Upper lobe of left lung (tissue), 6 donors: ENCODE data around the gene ARRB1. TPM values are rescaled to one million over a fixed set of nuclear protein-coding genes. Genes with fewer than 3 reads are reported as not detected.

Experiments
- ATAC-seq, 2 donors: fragments of 200-7000 bp; cut with Tn5 transposase; one replicate each; pipeline ENCODE4 v1.9.1; 2022; ENCODE audit warnings: mild to moderate bottlenecking in 2 of 2, moderate library complexity in 2 of 2; ENCODE audit not compliant: low FRiP score in 2 of 2
- DNase-seq, 2 donors: peaks; one replicate each; pipeline ENCODE4 v3.0.0-alpha.2; 2019 to 2020
- H3K27ac ChIP-seq, 4 donors: fragments of 200-600 bp; sonication (generic); one replicate each; pipeline ENCODE4 v1.5.1; 2016 to 2019
- H3K27me3 ChIP-seq, 4 donors: fragments of 200-600 bp; sonication (generic); one replicate each; pipeline ENCODE4 v1.5.1; 2017 to 2019
- H3K36me3 ChIP-seq, 4 donors: fragments of 200-600 bp; sonication (generic); one replicate each; pipeline ENCODE4 v1.5.1; 2016 to 2019
- H3K4me1 ChIP-seq, 4 donors: fragments of 200-600 bp; sonication (generic); one replicate each; pipeline ENCODE4 v1.5.1; 2018 to 2019
- H3K4me3 ChIP-seq, 4 donors: fragments of 200-600 bp; sonication (generic); one replicate each; pipeline ENCODE4 v1.5.1; 2017 to 2019; ENCODE audit warnings: mild to moderate bottlenecking in 2 of 4, moderate library complexity in 1 of 4
- H3K9me3 ChIP-seq, 4 donors: fragments of 200-600 bp; sonication (generic); one replicate each; pipeline ENCODE4 v1.5.1; 2018 to 2019
- CTCF ChIP-seq, 6 experiments: fragments of 450-650 bp in 4 of 6; fragments of 200-600 bp in 2 of 6; sonication (generic) in 2 of 6; IDR thresholded peaks; one replicate each; pipeline ENCODE4 v1.5.1; 2016 to 2019; ENCODE audit warnings: antibody characterized with exemption in 6 of 6
- EP300 ChIP-seq, 4 donors: sonication (generic); formaldehyde crosslinking; IDR thresholded peaks; one replicate each; pipeline ENCODE4 v1.5.1; 2017; ENCODE audit warnings: antibody characterized with exemption in 4 of 4, control low read depth in 2 of 4
- POLR2A ChIP-seq, 4 donors: fragments of 450-650 bp; IDR thresholded peaks; one replicate each; pipeline ENCODE4 v1.5.1; 2016 to 2017; ENCODE audit warnings: antibody characterized with exemption in 4 of 4, mild to moderate bottlenecking in 2 of 4
- POLR2AphosphoS5 ChIP-seq, 2 donors: sonication (generic); formaldehyde crosslinking; IDR thresholded peaks; one replicate each; pipeline ENCODE4 v1.5.1; 2017; ENCODE audit warnings: antibody characterized with exemption in 2 of 2
- WGBS, 2 donors: methylation state at CpG; one replicate each; pipeline ENCODE4 v1.1.5; 2017 to 2018; 5-methylcytosine and 5-hydroxymethylcytosine counted together
- total RNA-seq, 6 donors: library from RNA; depleted of rRNA in 4 of 6; stranded (reverse); fragments of >200 nt in 4 of 6; gene quantifications; one replicate each; pipeline versions ENCODE4 v1.1.0 to v1.2.1, GENCODE V29; 2016 to 2021
- donor health status: DM: no; HTN: no; CAD: no; lungs with moderate emphysema.
- donor health status: DM: no; HTN: yes; CAD: no; lungs with severe emphysema.

Gene ARRB1
- total RNA-seq, 6 donors from 2014 or later: 119 to 235 (median 170) TPM

- no peaks in the 10 kb centered on the region for H3K27me3 ChIP-seq
- ATAC-seq: no peak
- WGBS, 2 donors: 78 to 83% methylated on average over 8 of the region's 8 CpGs
- TF ChIP-seq EP300 (IDR thresholded peaks at IDR 0.05) (no peak), POLR2A (IDR thresholded peaks at IDR 0.05) (no peak)
- H3K4me3 ChIP-seq: no peak overlapping the region
- peaks cover 0 to 5% (median 0%) of the 10 kb centered on the region in 4 donors for H3K4me1 ChIP-seq
- H3K36me3 ChIP-seq: no peaks in the 10 kb centered on the region
- H3K9me3 ChIP-seq: no peaks in the 10 kb centered on the region
- H3K27ac ChIP-seq: no peak overlapping the region
- no peak for DNase-seq
These were observed 42.8 kb upstream of the ARRB1 start for GRCh38 chr11:75394085-75394840.

- Histone ChIP-seq H3K36me3 (no peaks in the 10 kb centered on the region), H3K4me1 (peaks cover 6 to 14% (median 12%) of the 10 kb centered on the region in 4 donors), H3K9me3 (no peaks in the 10 kb centered on the region), H3K27ac (no peak overlapping the region), H3K4me3 (no peak overlapping the region), H3K27me3 (no peaks in the 10 kb centered on the region)
- 85 to 87% methylated on average over 7 of the region's 7 CpGs for WGBS, 2 donors
- ATAC-seq (no peak), DNase-seq (peak in 1 of 2 donors; percentile 77)
- TF ChIP-seq POLR2AphosphoS5 (IDR thresholded peaks at IDR 0.05): no peak
- no peak for TF ChIP-seq CTCF (IDR thresholded peaks at IDR 0.05)
- TF ChIP-seq EP300 (IDR thresholded peaks at IDR 0.05): no peak
- no peak for TF ChIP-seq POLR2A (IDR thresholded peaks at IDR 0.05)
These were observed 38.5 kb upstream of the ARRB1 start for GRCh38 chr11:75389925-75390324.

- ATAC-seq: no peak
- WGBS, 2 donors: 70 to 75% methylated on average over 11 of the region's 11 CpGs
- TF ChIP-seq EP300 (IDR thresholded peaks at IDR 0.05): no peak
- TF ChIP-seq CTCF (IDR thresholded peaks at IDR 0.05): no peak
- no peak for TF ChIP-seq POLR2A (IDR thresholded peaks at IDR 0.05)
- TF ChIP-seq POLR2AphosphoS5 (IDR thresholded peaks at IDR 0.05): no peak
- Histone ChIP-seq H3K27ac (no peak overlapping the region), H3K4me3 (no peak overlapping the region), H3K9me3 (no peaks in the 10 kb centered on the region), H3K4me1 (peaks cover 7 to 19% (median 15%) of the 10 kb centered on the region in 4 donors), H3K27me3 (no peaks in the 10 kb centered on the region), H3K36me3 (no peaks in the 10 kb centered on the region)
- DNase-seq: no peak
These were observed 37.8 kb upstream of the ARRB1 start for GRCh38 chr11:75389276-75389605.

- WGBS, 2 donors: 28% methylated on average over 9 of the region's 9 CpGs
- ATAC-seq: peak; percentile 77 to 89
- peak overlapping the region in 3 of 4 donors; percentile 25 to 55 (median 45) for H3K27ac ChIP-seq
These were observed 37.2 kb upstream of the ARRB1 start for GRCh38 chr11:75388386-75389275.

More at GRCh38 chr11:75388386-75389275, 37.2 kb upstream of the ARRB1 start:
- peak in 1 of 2 donors; percentile 72 for DNase-seq
- no peaks in the 10 kb centered on the region for H3K36me3 ChIP-seq
- no peak overlapping the region for H3K4me3 ChIP-seq
- peaks cover 13 to 25% (median 20%) of the 10 kb centered on the region in 4 donors for H3K4me1 ChIP-seq
- no peaks in the 10 kb centered on the region for H3K9me3 ChIP-seq
- no peaks in the 10 kb centered on the region for H3K27me3 ChIP-seq
- TF ChIP-seq CTCF (IDR thresholded peaks at IDR 0.05) (peak; percentile 65 to 80 (median 77)), EP300 (IDR thresholded peaks at IDR 0.05) (no peak)
